HG02970 (cell line): ENCODE data around the gene RGS19.
"Not testable (repeated sequence)": the region's sequence is repeated elsewhere in the genome, so short reads cannot be mapped to it uniquely, and the experiment has no call there.

Source experiments
- ATAC-seq: cut with Tn5 transposase; IDR thresholded peaks from one replicate; pipeline ENCODE4 v1.9.1; 2021; ENCODE audit warnings: mild to moderate bottlenecking, moderate library complexity, moderate number of reproducible peaks; ENCODE audit not compliant: unreplicated experiment, low FRiP score

Gene RGS19, protein sequence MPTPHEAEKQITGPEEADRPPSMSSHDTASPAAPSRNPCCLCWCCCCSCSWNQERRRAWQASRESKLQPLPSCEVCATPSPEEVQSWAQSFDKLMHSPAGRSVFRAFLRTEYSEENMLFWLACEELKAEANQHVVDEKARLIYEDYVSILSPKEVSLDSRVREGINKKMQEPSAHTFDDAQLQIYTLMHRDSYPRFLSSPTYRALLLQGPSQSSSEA

GRCh38 chr20:64079273-64080012 is at the start of gene RGS19:
Gene RGS19 (minus strand): TSS chr20:64079518. CDS start chr20:64076886, 2,632 bp downstream.
- peak; percentile 40 for ATAC-seq

- ATAC-seq = not testable (repeated sequence)
These were observed 44.2 kb upstream of the RGS19 start for GRCh38 chr20:64123517-64123916.

DNA sequence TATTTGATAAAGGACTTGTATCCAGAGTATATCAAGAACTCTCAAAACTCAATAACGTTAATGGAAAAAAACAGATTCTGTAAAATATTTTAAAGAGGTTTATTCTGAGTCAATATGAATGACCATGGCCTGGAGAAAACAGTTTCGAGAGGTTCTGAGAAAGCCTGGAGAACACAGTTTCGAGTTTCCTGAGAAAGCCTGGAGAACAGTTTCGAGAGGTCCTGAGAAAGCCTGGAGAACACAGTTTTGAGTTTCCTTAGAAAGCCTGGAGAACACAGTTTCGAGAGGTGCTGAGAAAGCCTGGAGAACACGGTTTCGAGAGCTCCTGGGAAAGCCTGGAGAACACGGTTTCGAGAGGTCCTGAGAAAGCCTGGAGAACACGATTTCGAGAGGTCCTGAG is 43.6 kb upstream of the RGS19 start:
- ATAC-seq = not testable (repeated sequence)

DNA sequence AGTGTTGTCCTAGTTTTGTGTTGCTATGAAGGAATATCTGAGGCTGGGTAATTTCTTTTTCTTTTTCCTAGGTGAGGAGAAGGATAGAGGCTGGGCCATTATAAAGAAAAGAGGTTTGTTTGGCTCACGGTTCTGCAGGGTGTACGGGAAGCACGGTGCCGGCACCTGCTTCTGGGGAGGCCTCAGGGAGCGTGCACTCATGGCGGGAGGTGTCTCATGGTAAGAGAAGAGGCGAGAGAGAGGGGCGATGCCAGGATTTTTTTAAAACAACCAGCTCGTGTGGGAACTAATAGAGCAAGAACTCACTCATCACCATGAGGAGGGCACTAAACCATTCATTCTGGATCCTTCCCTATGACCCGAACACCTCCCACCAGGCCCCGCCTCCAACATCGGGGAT is 42.3 kb upstream of the RGS19 start:
- no peak for ATAC-seq

- ATAC-seq = no peak
These were observed 40.5 kb upstream of the RGS19 start for GRCh38 chr20:64119681-64120341.

GRCh38 chr20:64119301-64119680 is 40.0 kb upstream of the RGS19 start:
- ATAC-seq = no peak

- not testable (repeated sequence) for ATAC-seq
These were observed 38.1 kb upstream of the RGS19 start for GRCh38 chr20:64117432-64117777.

GRCh38 chr20:64116541-64117431 is 37.5 kb upstream of the RGS19 start:
- no peak for ATAC-seq

GRCh38 chr20:64116016-64116415 is 36.7 kb upstream of the RGS19 start:
- no peak for ATAC-seq

DNA sequence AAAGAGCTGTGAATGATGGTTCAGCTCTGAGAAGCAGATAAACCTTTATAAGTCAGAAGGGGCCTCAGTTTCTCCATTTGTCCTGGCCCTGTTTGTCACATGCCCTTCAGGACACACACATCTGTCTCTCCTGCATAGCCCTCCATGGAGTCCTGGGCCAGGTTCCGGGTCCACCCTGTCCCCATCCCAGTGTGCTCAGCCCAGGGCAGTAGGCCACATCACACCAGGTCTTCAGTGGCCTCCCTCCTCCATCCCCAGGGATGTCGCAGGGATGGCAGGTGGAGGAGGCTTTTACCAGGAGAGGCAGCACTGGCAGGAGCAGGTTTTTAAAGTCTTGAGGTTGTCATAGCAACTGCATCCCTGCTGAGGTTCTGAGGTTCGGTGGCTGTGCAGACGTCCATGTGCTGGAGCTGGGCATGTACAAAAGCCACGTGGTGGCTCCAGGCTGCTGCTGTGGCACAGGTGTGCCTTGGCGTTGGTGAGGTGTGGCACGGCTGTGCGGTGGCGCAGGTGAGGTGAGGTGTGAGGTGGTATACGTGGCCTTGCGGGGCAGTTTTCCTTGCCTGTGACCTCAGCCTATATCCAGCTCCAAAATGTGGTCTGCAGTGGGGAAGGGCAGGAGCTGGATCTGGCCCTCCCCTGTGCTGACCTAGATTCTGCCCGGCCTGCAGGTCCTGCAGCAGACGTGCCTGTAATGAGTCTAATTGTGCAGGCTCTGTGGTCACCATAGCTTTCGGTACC is 36.0 kb upstream of the RGS19 start:
- ATAC-seq = no peak

DNA sequence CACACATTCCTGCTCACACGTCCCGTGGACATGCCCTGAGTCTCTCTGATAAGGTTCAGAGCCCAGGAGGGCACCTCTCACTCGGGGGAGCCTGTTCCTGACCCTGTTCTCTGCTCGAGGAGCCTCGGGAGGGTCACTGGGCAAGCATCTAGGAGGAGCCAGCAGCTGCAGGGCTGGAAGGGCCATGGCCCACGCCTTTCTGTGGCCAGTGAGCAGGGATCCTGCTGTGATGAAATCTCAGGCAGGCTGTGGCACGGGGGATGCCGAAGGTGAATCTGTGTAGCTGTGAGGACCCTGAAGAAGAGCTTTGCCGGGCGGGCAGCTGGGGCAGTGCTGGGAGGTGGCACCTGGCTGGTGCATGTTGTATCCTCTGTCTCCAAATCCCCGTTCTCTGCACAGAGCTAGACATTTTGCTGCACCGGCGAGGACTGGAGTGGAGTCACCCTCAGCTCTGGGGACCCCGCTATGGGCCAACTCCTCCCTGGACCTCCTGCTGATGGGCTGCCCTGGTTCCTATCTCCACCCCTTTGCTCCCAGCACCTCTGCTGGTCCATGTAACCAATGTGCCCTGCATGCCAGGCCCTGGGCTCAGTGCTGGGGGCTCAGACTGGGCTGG is 35.1 kb upstream of the RGS19 start:
- ATAC-seq = no peak

GRCh38 chr20:64113796-64114355 is 34.6 kb upstream of the RGS19 start:
- no peak for ATAC-seq

- no peak for ATAC-seq
These were observed 34.1 kb upstream of the RGS19 start for GRCh38 chr20:64113444-64113775.

GRCh38 chr20:64112691-64113443 is 33.5 kb upstream of the RGS19 start:
- ATAC-seq = no peak

GRCh38 chr20:64111841-64112641 is 32.7 kb upstream of the RGS19 start:
- ATAC-seq = no peak

- no peak for ATAC-seq
These were observed 31.2 kb upstream of the RGS19 start for GRCh38 chr20:64110411-64111068.

DNA sequence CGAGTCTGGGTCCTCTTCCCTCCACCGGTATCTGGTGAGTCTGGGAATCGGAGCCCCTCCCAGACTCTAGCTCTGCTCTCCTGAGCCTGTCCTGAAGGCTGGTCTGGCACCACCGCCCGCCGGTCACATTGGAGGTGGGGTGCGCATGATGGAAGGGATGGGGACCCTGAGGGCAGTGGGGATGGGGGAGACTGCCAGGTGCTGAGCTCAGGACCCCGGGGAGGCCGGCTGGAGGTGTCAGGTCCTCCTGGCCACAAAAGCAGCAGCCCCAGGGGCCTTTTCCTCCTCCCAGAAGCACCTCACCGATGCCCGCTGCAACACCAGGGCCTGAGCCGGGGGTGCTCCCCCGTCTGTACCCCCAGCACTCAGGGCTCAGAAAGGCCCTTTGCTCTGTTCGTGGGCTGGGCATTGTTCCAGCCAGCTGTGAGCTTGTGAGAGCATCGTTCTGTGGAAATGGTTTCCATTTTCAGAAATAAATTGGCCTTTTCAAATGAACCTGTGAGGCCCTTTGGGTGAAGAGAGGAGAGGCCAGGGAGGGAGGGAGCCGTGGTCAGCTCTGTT is 30.6 kb upstream of the RGS19 start:
- no peak for ATAC-seq
